HEK293 (cell line): Measurements from ENCODE around the gene WDR1.

Experiments used
- CTCF ChIA-PET: fragments of 350-600 bp; formaldehyde crosslinking; extraction: SDS; loops from one replicate; lab custom pipeline; 2021; ENCODE audit warnings: antibody characterized with exemption; lab: Yijun Ruan, JAX
- POLR2A ChIA-PET: fragments of 300-600 bp; formaldehyde crosslinking; extraction: SDS; loops from one replicate; lab custom pipeline; 2020; ENCODE audit warnings: antibody characterized with exemption, inconsistent platforms; lab: Yijun Ruan, JAX
- H3K27ac ChIP-seq: fragments of 200-500 bp; sonication (Bioruptor generic); 2 replicates; pipeline ENCODE4 v1.5.1; 2014; ENCODE audit warnings: low read depth, low read length, control low read depth, inconsistent platforms; ENCODE audit errors: extremely low read depth
- H3K36me3 ChIP-seq, 2 experiments: fragments of 200-500 bp in 1 of 2; sonication (Bioruptor generic) in 1 of 2; 1 replicate in 1 of 2; 2 replicates in 1 of 2; pipeline ENCODE4 v1.5.1; 2014 to 2017; ENCODE audit warnings: inconsistent platforms in 2 of 2, low read length in 2 of 2; ENCODE audit not compliant: control insufficient read depth in 2 of 2, insufficient read depth in 1 of 2
- H3K4me1 ChIP-seq: fragments of 200-500 bp; sonication (Bioruptor generic); 2 replicates; pipeline ENCODE4 v1.5.1; 2014; ENCODE audit warnings: mild to moderate bottlenecking, low read length, inconsistent platforms; ENCODE audit not compliant: control insufficient read depth, insufficient read depth
- H3K4me3 ChIP-seq: 2 replicates; pipeline ENCODE4 v1.5.1; 2011; ENCODE audit warnings: low read depth, mild to moderate bottlenecking, control low read depth, low read length, moderate library complexity
- H3K9me3 ChIP-seq: fragments of 200-500 bp; sonication (Bioruptor generic); 2 replicates; pipeline ENCODE4 v1.5.1; 2014; ENCODE audit warnings: low read depth, low read length, inconsistent platforms; ENCODE audit not compliant: control insufficient read depth, insufficient read depth
- GFI1B ChIP-seq: fragments of 450-650 bp; formaldehyde crosslinking; IDR thresholded peaks from 2 replicates; pipeline ENCODE4 v1.5.1; 2016; ENCODE audit warnings: missing biosample characterization, missing genetic modification characterization
- HOXA7 ChIP-seq: sonication (generic); formaldehyde crosslinking; IDR thresholded peaks from 2 replicates; pipeline ENCODE4 v1.8.1; 2022; ENCODE audit warnings: missing genetic modification reagents, borderline replicate concordance
- KLF1 ChIP-seq: fragments of 450-650 bp; formaldehyde crosslinking; IDR thresholded peaks from 2 replicates; pipeline ENCODE4 v1.5.1; 2016; ENCODE audit warnings: missing biosample characterization, missing genetic modification characterization
- KLF10 ChIP-seq: fragments of 450-650 bp; IDR thresholded peaks from 2 replicates; pipeline ENCODE4 v1.5.1; 2018; ENCODE audit warnings: missing biosample characterization, mild to moderate bottlenecking, missing genetic modification characterization
- SCRT2 ChIP-seq: fragments of 450-650 bp; formaldehyde crosslinking; IDR thresholded peaks from 2 replicates; pipeline ENCODE4 v1.5.1; 2016; ENCODE audit warnings: missing biosample characterization, missing genetic modification characterization
- SP3 ChIP-seq: fragments of 450-650 bp; formaldehyde crosslinking; IDR thresholded peaks from 2 replicates; pipeline ENCODE4 v1.5.1; 2016; ENCODE audit warnings: missing biosample characterization, missing genetic modification characterization
- SP7 ChIP-seq: fragments of 450-650 bp; formaldehyde crosslinking; IDR thresholded peaks from 2 replicates; pipeline ENCODE4 v1.5.1; 2016; ENCODE audit warnings: missing biosample characterization, missing genetic modification characterization
- TCF7L2 ChIP-seq: IDR thresholded peaks from 2 replicates; pipeline ENCODE4 v1.6.1; 2011; ENCODE audit warnings: low read depth, mild to moderate bottlenecking, inconsistent platforms, low read length, moderate library complexity, borderline replicate concordance
- ZNF184 ChIP-seq: fragments of 450-650 bp; IDR thresholded peaks from 2 replicates; pipeline ENCODE4 v1.5.1; 2018; ENCODE audit warnings: missing biosample characterization, mild to moderate bottlenecking, missing genetic modification characterization
- ZNF24 ChIP-seq: fragments of 450-650 bp; formaldehyde crosslinking; IDR thresholded peaks from 2 replicates; pipeline ENCODE4 v1.5.1; 2016; ENCODE audit warnings: missing biosample characterization, missing genetic modification characterization
- ZNF292 ChIP-seq: fragments of 450-650 bp; formaldehyde crosslinking; IDR thresholded peaks from 2 replicates; pipeline ENCODE4 v1.5.1; 2016; ENCODE audit warnings: low read depth, missing biosample characterization, missing genetic modification characterization, borderline replicate concordance
- ZNF366 ChIP-seq: fragments of 450-650 bp; formaldehyde crosslinking; conservative IDR thresholded peaks from 2 replicates; pipeline ENCODE4 v1.5.1; 2016; ENCODE audit warnings: missing biosample characterization, missing genetic modification characterization
- ZNF37A ChIP-seq: fragments of 450-650 bp; IDR thresholded peaks from 2 replicates; pipeline ENCODE4 v1.5.1; 2018; ENCODE audit warnings: missing biosample characterization, missing genetic modification characterization
- ZNF561 ChIP-seq: fragments of 450-650 bp; IDR thresholded peaks from 2 replicates; pipeline ENCODE4 v1.5.1; 2018; ENCODE audit warnings: missing biosample characterization, missing genetic modification characterization, borderline replicate concordance
- ZNF571 ChIP-seq: fragments of 450-650 bp; formaldehyde crosslinking; IDR thresholded peaks from 2 replicates; pipeline ENCODE4 v1.5.0; 2017; ENCODE audit warnings: missing biosample characterization, missing genetic modification characterization
- ZNF596 ChIP-seq: fragments of 450-650 bp; IDR thresholded peaks from 2 replicates; pipeline ENCODE4 v1.5.0; 2018; ENCODE audit warnings: missing biosample characterization, mild to moderate bottlenecking, missing genetic modification characterization, moderate library complexity
- ZNF600 ChIP-seq: fragments of 450-650 bp; formaldehyde crosslinking; IDR thresholded peaks from 2 replicates; pipeline ENCODE4 v1.5.1; 2016; ENCODE audit warnings: missing biosample characterization, missing genetic modification characterization
- ZNF629 ChIP-seq: fragments of 450-650 bp; formaldehyde crosslinking; IDR thresholded peaks from 2 replicates; pipeline ENCODE4 v1.5.1; 2017; ENCODE audit warnings: missing biosample characterization, missing genetic modification characterization
- ZNF658 ChIP-seq: fragments of 450-650 bp; formaldehyde crosslinking; IDR thresholded peaks from 2 replicates; pipeline ENCODE4; 2016; ENCODE audit warnings: missing biosample characterization, missing genetic modification characterization
- ZNF670 ChIP-seq: fragments of 450-650 bp; formaldehyde crosslinking; IDR thresholded peaks from 2 replicates; pipeline ENCODE4 v1.5.1; 2016; ENCODE audit warnings: missing biosample characterization, missing genetic modification characterization, low read depth
- ZNF768 ChIP-seq: fragments of 450-650 bp; formaldehyde crosslinking; IDR thresholded peaks from 2 replicates; pipeline ENCODE4 v1.5.1; 2018; ENCODE audit warnings: missing biosample characterization, mild to moderate bottlenecking, missing genetic modification characterization
- TF ChIP-seq, protein P1 (sequence below): fragments of 450-650 bp; formaldehyde crosslinking; IDR thresholded peaks from 2 replicates; pipeline ENCODE4 v1.5.1; 2017; ENCODE audit warnings: missing biosample characterization, missing genetic modification characterization
- TF ChIP-seq, protein P2 (sequence below): fragments of 450-650 bp; formaldehyde crosslinking; IDR thresholded peaks from 2 replicates; pipeline ENCODE4 v1.5.1; 2016; ENCODE audit warnings: missing biosample characterization, missing genetic modification characterization
- TF ChIP-seq, protein P3 (sequence below): fragments of 450-650 bp; formaldehyde crosslinking; IDR thresholded peaks from 2 replicates; pipeline ENCODE4 v1.5.1; 2016; ENCODE audit warnings: missing biosample characterization, missing genetic modification characterization, low read depth
- TF ChIP-seq, protein P4 (sequence below): fragments of 450-650 bp; formaldehyde crosslinking; IDR thresholded peaks from 2 replicates; pipeline ENCODE4 v1.5.1; 2016; ENCODE audit warnings: missing biosample characterization, missing genetic modification characterization

Gene WDR1

DNA sequence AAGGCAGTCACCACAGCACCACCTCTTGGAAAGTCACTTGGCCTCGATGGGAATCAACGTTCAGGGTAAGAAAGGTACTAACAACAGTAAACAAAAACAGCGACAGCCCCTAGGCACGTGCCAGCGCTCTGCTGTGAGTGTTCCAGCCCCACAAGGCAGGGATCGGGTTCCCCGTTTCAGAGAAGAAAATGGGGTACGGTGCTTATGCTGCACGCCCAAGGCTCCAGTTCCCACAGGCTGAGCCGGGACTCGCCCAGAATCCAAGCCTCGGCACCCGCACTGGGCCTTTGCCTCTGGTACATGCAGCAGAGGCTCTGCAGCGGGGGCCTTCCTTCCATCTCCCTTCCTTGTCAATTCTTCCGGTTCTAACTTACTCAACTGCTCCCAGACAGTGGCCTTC is 37.3 kb downstream of the WDR1 start:
- ChIA-PET POLR2A (interaction anchor here (0.6 kb wide), 1 partner anchor 1651 kb away, joined by 4 read pairs; no protein-coding TSS in a partner anchor), CTCF (no interaction called here)
- H3K9me3 ChIP-seq: no peaks in the 10 kb centered on the region
- peaks cover 0 to 99% of the 10 kb centered on the region in 2 experiments; a peak in 1 of 3 replicates for H3K36me3 ChIP-seq
- H3K4me1 ChIP-seq: no peaks in the 10 kb centered on the region
- no peak overlapping the region for H3K27ac ChIP-seq
- TF ChIP-seq ZNF24 (tag by site-specific recombination) (no peak), KLF1 (tag by site-specific recombination) (no peak), KLF10 (tag by site-specific recombination) (no peak), ZNF571 (no peak), SCRT2 (tag by site-specific recombination) (no peak), ZNF768 (tag by site-specific recombination) (no peak), ZNF670 (no peak), ZNF366 (tag by site-specific recombination) (no peak), TCF7L2 (no peak), ZNF184 (no peak), GFI1B (tag by site-specific recombination) (no peak), HOXA7 (CRISPR knock-in tag) (no peak)
- TF ChIP-seq, protein P1, sequence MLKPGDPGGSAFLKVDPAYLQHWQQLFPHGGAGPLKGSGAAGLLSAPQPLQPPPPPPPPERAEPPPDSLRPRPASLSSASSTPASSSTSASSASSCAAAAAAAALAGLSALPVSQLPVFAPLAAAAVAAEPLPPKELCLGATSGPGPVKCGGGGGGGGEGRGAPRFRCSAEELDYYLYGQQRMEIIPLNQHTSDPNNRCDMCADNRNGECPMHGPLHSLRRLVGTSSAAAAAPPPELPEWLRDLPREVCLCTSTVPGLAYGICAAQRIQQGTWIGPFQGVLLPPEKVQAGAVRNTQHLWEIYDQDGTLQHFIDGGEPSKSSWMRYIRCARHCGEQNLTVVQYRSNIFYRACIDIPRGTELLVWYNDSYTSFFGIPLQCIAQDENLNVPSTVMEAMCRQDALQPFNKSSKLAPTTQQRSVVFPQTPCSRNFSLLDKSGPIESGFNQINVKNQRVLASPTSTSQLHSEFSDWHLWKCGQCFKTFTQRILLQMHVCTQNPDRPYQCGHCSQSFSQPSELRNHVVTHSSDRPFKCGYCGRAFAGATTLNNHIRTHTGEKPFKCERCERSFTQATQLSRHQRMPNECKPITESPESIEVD (tag by site-specific recombination): no peak
- H3K4me3 ChIP-seq: no peak overlapping the region

DNA sequence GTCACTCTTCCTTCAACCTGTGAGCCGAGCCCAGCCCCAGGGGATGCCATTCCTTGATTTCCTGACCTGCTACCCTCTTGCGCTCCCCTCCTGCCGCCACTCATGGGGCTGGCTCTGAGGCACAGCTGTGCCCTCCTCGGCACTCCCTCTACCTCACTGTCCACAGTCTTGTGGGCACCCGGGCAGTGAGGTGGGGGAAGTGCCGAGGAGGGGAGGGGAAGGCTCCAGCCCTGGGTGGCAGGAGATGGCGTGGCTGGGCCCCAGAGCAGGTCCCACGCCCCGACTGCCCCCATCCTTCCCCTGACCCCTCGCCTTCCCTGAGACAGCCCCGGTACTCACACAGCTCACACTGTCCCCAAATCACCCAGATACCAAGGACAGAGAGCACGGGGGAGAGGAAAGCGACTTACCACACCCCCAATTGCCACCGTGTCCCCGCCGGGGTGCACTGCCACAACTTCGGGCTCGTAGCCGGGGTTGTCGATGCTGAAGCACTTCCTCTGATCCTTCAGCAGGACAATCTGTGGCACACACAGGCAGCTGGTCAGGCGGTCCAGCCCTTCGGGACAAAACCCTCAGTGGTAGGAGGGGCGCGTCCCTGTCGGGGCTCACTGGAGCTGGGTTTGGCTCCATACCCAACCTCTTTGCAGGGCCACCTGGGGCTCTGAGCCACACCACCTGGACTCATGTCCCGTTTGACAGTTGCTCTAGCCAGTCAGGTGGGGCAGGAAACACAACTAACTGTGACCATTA is 37.9 kb downstream of the WDR1 start:
- H3K27ac ChIP-seq: no peak overlapping the region
- POLR2A ChIA-PET: no interaction called here
- peaks cover 0 to 99% of the 10 kb centered on the region in 2 experiments; a peak in 1 of 3 replicates for H3K36me3 ChIP-seq
- TF ChIP-seq ZNF629 (tag by site-specific recombination): no peak
- no peak for TF ChIP-seq ZNF561 (tag by site-specific recombination)
- TF ChIP-seq ZNF600: no peak
- TF ChIP-seq SP3 (tag by site-specific recombination): no peak
- TF ChIP-seq, protein P2, sequence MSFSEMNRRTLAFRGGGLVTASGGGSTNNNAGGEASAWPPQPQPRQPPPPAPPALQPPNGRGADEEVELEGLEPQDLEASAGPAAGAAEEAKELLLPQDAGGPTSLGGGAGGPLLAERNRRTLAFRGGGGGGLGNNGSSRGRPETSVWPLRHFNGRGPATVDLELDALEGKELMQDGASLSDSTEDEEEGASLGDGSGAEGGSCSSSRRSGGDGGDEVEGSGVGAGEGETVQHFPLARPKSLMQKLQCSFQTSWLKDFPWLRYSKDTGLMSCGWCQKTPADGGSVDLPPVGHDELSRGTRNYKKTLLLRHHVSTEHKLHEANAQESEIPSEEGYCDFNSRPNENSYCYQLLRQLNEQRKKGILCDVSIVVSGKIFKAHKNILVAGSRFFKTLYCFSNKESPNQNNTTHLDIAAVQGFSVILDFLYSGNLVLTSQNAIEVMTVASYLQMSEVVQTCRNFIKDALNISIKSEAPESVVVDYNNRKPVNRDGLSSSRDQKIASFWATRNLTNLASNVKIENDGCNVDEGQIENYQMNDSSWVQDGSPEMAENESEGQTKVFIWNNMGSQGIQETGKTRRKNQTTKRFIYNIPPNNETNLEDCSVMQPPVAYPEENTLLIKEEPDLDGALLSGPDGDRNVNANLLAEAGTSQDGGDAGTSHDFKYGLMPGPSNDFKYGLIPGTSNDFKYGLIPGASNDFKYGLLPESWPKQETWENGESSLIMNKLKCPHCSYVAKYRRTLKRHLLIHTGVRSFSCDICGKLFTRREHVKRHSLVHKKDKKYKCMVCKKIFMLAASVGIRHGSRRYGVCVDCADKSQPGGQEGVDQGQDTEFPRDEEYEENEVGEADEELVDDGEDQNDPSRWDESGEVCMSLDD: no peak
- TF ChIP-seq ZNF596: no peak
- TF ChIP-seq, protein P3, sequence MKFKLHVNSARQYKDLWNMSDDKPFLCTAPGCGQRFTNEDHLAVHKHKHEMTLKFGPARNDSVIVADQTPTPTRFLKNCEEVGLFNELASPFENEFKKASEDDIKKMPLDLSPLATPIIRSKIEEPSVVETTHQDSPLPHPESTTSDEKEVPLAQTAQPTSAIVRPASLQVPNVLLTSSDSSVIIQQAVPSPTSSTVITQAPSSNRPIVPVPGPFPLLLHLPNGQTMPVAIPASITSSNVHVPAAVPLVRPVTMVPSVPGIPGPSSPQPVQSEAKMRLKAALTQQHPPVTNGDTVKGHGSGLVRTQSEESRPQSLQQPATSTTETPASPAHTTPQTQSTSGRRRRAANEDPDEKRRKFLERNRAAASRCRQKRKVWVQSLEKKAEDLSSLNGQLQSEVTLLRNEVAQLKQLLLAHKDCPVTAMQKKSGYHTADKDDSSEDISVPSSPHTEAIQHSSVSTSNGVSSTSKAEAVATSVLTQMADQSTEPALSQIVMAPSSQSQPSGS (tag by site-specific recombination): no peak
- TF ChIP-seq SP7: no peak
- no peak for TF ChIP-seq ZNF37A (tag by site-specific recombination)
- TF ChIP-seq, protein P4, sequence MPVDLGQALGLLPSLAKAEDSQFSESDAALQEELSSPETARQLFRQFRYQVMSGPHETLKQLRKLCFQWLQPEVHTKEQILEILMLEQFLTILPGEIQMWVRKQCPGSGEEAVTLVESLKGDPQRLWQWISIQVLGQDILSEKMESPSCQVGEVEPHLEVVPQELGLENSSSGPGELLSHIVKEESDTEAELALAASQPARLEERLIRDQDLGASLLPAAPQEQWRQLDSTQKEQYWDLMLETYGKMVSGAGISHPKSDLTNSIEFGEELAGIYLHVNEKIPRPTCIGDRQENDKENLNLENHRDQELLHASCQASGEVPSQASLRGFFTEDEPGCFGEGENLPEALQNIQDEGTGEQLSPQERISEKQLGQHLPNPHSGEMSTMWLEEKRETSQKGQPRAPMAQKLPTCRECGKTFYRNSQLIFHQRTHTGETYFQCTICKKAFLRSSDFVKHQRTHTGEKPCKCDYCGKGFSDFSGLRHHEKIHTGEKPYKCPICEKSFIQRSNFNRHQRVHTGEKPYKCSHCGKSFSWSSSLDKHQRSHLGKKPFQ (tag by site-specific recombination): no peak
- no peak for TF ChIP-seq ZNF292 (tag by site-specific recombination)
- TF ChIP-seq ZNF658 (tag by site-specific recombination): no peak
- TF ChIP-seq, all 188 proteins: peak for 0
- Histone ChIP-seq H3K4me3 (no peak overlapping the region), H3K9me3 (no peaks in the 10 kb centered on the region), H3K4me1 (no peaks in the 10 kb centered on the region)
- CTCF ChIA-PET: no interaction called here
